Measurements from ENCODE around the gene ADAMTSL5. TPM values are rescaled to one million over a fixed set of nuclear protein-coding genes. Genes with fewer than 3 reads are reported as not detected.
"Not testable (repeated sequence)": the region's sequence is repeated elsewhere in the genome, so short reads cannot be mapped to it uniquely, and the experiment has no call there.

The ADAMTSL5 gene
- total RNA-seq, 2 donors from 2014 or later: 3.0 to 3.9 TPM

DNA sequence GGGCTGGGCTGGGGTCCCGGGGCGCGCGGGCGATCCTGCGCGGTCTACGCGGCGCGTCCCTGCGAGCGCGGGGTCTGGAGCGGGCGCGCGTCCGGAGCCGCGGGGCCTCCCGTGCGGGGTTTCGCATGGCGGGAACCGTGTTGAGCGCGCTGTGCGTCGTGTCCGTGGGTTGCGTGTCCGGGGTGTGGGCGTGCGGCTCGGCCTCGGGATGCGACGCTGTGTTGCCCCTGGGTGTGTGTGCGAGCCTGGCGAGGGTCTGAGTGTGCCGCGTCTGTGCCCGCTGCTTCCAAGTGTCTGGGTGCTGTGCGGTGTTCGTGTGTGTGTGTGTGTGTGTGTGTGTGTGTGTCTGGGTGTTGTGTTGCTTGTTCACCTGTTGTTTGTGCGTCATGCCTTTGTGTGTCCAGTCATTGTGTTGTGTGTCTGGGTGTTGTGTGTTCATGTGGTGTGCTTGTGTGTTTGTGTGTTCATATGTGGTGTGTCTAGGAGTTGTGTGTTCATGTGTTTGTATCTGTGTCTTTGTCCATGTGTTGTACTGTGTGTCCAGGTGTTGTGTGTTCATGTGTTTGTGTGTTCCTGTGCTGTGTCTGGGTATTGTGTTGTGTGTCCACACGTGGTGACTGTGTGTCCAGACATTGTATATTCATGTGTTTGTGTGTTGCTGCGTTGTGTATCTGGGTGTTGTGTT lies 11.6 kb upstream of the ADAMTSL5 start:
- H3K36me3 Mint-ChIP-seq (ENCODE audit: low read depth): no peaks in the 10 kb centered on the region
- H3K27me3 Mint-ChIP-seq: peaks cover 17% of the 10 kb centered on the region
- peaks cover 6% of the 10 kb centered on the region for H3K4me1 Mint-ChIP-seq
- no peaks in the 10 kb centered on the region for H3K9me3 Mint-ChIP-seq
- H3K4me3 Mint-ChIP-seq: no peak overlapping the region
- no peak for ATAC-seq (replicated peaks)
- no peak overlapping the region for H3K27ac Mint-ChIP-seq

DNA sequence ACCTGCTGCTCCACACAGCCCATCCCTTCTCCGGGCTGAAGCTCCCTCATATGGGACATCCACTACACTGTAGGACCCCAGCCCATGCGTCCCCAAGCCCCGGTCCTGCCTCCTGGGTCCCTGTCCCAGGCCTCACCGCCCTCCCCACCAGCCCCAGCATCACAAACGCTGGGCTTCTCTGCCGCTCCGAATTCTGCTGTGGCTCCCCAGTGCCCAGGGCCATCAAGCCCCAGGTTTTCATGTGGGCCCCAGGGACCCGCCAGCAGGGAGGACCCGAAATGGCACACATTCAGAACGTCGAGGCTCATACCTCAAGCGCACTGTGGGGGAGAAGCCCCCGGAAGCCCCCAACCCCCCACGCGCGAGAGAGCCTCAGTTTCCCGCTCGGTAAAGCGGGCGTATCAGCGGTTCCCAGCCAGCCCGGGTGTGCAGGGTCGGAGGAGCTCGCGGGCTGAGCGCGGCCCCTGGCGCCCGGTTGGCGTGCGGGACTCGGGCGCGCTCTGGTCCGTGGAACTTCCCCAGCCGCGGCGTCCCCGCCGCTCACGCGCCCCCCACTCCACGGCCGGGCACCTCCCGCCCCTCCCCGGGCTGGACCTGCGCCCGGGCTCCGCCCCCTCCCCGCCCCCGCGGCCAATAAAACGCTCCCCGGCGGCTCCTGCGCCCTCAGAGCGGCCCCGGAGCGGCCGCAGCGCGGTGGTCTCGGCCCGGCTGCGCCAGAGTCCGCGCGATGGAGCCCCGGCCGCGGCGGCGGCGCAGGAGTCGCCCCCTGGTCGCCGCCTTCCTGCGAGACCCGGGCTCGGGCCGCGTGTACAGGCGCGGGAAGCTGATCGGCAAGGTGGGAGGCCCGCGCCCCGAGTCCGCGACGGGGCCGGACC lies 10.8 kb upstream of the ADAMTSL5 start, which contains the start of gene PLK5:
Gene PLK5 (plus strand): TSS at position 666 of the 875 bp plus-strand sequence. CDS start 2,920 bp downstream, outside the sequence.
- H3K27ac Mint-ChIP-seq: no peak within 1 kb of the TSS
- ATAC-seq (replicated peaks): no peak
- peaks cover 17% of the 10 kb centered on the region for H3K27me3 Mint-ChIP-seq
- no peak within 1 kb of the TSS for H3K4me3 Mint-ChIP-seq
- H3K4me1 Mint-ChIP-seq: peaks cover 6% of the 10 kb centered on the region
- H3K36me3 Mint-ChIP-seq (ENCODE audit: low read depth): no peaks in the 10 kb centered on the region
- H3K9me3 Mint-ChIP-seq: no peaks in the 10 kb centered on the region

DNA sequence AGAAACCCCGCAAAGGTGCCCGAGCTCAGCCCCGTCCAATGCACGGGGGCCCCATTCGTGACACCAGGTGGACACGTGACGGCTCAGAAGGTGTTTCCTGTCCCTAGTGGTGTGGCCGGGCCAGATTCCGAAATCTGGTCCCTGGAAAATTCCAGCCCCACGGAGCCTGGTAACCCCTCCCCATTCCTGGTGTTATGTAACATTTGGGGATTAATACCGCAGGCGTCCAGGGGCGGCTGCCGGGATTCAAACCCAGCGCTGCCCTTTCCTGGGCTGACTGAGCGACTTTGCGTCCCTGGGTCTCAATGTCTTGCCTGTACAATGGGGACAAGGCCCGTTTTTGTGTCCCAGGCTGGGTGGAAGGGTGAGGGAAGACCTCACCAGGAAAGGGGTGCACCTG lies 10.0 kb upstream of the ADAMTSL5 start:
- peaks cover 6% of the 10 kb centered on the region for H3K4me1 Mint-ChIP-seq
- no peaks in the 10 kb centered on the region for H3K9me3 Mint-ChIP-seq
- peaks cover 17% of the 10 kb centered on the region for H3K27me3 Mint-ChIP-seq
- H3K36me3 Mint-ChIP-seq (ENCODE audit: low read depth): no peaks in the 10 kb centered on the region
- ATAC-seq (replicated peaks): no peak
- H3K27ac Mint-ChIP-seq: no peak overlapping the region
- no peak overlapping the region for H3K4me3 Mint-ChIP-seq

DNA sequence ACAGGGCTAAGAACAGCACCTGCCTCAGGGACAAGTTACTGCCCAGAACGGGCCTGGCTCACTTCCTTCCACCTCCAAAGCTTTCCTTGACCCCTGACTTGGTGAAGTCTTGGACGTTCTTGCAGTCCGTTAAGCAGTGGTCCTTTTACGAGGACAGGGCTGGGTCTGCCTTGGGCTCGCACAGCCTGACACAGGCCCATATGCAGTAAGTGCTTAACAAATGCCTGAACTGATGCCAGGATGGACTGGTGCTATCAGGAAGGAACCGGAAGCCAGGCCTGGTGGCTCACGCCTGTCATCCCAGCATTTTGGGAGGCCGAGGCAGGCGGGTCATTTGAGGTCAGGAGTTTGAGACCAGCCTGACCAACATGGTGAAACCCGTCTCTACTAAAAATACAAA lies 9.2 kb upstream of the ADAMTSL5 start:
- H3K27me3 Mint-ChIP-seq: peaks cover 17% of the 10 kb centered on the region
- no peaks in the 10 kb centered on the region for H3K36me3 Mint-ChIP-seq (ENCODE audit: low read depth)
- no peak overlapping the region for H3K4me3 Mint-ChIP-seq
- peaks cover 6% of the 10 kb centered on the region for H3K4me1 Mint-ChIP-seq
- ATAC-seq (replicated peaks): no peak
- H3K9me3 Mint-ChIP-seq: no peaks in the 10 kb centered on the region
- H3K27ac Mint-ChIP-seq: no peak overlapping the region

DNA sequence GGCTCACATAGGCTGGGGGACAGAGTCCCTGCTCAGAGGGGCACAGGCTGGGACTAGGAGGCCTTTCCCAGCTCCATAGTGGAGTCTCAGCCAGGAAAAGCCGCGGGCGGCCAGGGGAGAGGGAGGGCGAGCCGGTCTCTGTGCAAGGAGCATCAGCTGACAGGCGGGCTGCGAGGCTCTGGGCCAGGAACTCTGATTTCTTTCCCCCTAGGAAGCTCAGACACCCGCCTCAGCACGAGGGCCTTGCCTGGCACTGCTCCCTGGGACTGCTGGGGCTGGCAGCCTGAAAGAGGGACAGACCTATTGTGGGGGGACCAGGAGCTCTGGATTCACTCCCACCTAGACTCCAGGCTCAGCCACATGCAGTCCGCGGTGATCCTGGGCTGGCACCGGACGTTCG lies 8.8 kb upstream of the ADAMTSL5 start:
- no peak for ATAC-seq (replicated peaks)

DNA sequence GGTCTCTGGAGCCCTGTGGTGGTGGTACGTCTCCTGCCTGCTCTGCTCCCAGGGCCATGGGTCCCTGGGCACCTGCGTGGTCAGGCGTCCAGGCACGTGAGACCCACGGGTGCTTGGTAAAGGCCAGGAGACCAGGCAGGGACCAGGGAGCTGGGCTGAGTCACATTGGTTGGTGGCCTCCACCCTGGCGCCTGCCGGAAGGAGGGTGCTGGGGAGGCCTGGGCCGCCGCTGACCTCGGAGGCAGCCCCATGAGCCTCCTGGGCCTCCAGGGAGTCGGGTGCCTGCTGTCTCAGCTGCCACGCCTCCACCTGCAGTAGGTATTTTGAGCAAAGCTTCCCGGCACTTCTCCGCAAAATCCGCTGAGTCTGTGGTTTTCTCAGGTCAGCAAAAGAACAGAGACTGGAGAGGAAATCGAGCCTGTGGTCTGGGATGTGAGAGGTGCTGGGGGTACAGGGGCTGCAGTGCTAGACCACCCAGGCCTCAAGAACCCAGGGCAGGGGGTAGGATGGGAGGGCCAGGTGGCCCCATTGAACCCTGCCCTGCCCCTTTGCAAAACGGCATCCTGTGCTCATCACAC lies 7.5 kb upstream of the ADAMTSL5 start:
- H3K27me3 Mint-ChIP-seq: peaks cover 9% of the 10 kb centered on the region
- no peak overlapping the region for H3K4me3 Mint-ChIP-seq
- no peaks in the 10 kb centered on the region for H3K36me3 Mint-ChIP-seq (ENCODE audit: low read depth)
- H3K27ac Mint-ChIP-seq: no peak overlapping the region
- no peak for ATAC-seq (replicated peaks)
- peaks cover 6% of the 10 kb centered on the region for H3K4me1 Mint-ChIP-seq
- no peaks in the 10 kb centered on the region for H3K9me3 Mint-ChIP-seq

More for the DNA sequence above, 8.8 kb upstream of the ADAMTSL5 start:
- Mint-ChIP-seq H3K4me1 (peaks cover 6% of the 10 kb centered on the region), H3K9me3 (no peaks in the 10 kb centered on the region), H3K27me3 (peaks cover 17% of the 10 kb centered on the region), H3K27ac (no peak overlapping the region), H3K4me3 (no peak overlapping the region), H3K36me3 (ENCODE audit: low read depth) (no peaks in the 10 kb centered on the region)

DNA sequence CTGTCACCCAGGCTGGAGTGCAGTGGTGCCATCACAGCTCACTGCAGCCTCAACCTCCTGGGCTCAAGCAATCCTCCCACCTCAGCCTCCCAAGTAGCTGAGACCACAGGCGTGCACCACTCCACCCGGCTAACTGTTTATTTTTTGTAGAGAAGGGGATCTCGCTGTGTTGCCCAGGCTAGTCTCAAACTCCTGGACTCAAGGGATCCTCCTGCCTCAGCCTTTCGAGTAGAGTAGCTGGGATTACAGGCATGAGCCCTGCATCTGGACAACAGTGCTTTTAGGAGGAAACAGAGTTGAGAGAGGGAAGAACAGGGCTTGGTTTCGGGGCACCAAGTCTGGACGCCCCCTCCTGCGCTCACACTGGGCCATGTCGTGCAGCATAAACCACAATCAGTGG lies 7.0 kb upstream of the ADAMTSL5 start:
- H3K27ac Mint-ChIP-seq; H3K9me3 Mint-ChIP-seq; H3K27me3 Mint-ChIP-seq; H3K36me3 Mint-ChIP-seq (ENCODE audit: low read depth); H3K4me3 Mint-ChIP-seq; H3K4me1 Mint-ChIP-seq; ATAC-seq (replicated peaks): not testable (repeated sequence)

DNA sequence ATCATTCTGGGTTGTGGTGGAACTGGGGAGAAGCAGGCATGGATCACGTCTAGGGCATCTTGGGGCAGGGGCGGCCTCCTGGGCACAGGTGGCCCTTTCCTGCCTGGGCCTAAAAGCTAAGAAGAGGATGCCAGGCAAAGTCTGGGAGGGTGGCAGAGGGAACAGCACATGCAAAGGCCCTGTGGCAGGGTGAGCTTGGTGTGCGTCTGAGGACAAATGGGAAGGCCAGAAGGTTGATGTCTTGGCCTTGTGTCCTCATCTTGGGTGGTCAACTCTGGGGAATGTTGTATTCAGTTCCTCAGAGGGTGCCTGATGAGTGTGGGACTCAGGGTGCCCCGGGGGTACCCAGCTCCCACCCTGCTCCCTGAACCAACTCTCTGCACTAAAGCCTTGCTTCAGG lies 5.7 kb upstream of the ADAMTSL5 start:
- Mint-ChIP-seq H3K4me1 (no peaks in the 10 kb centered on the region), H3K9me3 (no peaks in the 10 kb centered on the region), H3K36me3 (ENCODE audit: low read depth) (no peaks in the 10 kb centered on the region), H3K27ac (no peak overlapping the region), H3K27me3 (no peaks in the 10 kb centered on the region), H3K4me3 (no peak overlapping the region)
- ATAC-seq (replicated peaks): no peak

DNA sequence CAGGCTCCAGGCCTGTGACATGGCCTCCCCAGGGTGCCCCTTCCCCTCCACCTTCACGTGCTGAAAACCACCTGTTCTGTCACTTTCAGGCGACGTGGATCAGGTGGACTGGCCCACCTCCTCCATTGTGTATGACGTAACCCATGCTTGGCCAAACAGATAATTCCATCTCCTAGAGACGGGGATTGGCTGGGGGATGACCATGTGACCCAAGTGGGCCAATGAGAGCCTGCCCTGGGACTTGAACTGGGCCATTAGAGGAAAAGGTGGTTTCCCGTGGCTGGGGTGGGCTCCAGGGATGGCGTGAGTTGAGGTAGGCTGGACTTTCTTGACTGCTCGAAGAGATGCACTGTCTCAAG lies 3.6 kb upstream of the ADAMTSL5 start:
- Mint-ChIP-seq H3K36me3 (ENCODE audit: low read depth) (no peaks in the 10 kb centered on the region), H3K4me3 (no peak overlapping the region), H3K4me1 (no peaks in the 10 kb centered on the region), H3K9me3 (no peaks in the 10 kb centered on the region), H3K27me3 (no peaks in the 10 kb centered on the region), H3K27ac (no peak overlapping the region)
- ATAC-seq (replicated peaks): no peak

DNA sequence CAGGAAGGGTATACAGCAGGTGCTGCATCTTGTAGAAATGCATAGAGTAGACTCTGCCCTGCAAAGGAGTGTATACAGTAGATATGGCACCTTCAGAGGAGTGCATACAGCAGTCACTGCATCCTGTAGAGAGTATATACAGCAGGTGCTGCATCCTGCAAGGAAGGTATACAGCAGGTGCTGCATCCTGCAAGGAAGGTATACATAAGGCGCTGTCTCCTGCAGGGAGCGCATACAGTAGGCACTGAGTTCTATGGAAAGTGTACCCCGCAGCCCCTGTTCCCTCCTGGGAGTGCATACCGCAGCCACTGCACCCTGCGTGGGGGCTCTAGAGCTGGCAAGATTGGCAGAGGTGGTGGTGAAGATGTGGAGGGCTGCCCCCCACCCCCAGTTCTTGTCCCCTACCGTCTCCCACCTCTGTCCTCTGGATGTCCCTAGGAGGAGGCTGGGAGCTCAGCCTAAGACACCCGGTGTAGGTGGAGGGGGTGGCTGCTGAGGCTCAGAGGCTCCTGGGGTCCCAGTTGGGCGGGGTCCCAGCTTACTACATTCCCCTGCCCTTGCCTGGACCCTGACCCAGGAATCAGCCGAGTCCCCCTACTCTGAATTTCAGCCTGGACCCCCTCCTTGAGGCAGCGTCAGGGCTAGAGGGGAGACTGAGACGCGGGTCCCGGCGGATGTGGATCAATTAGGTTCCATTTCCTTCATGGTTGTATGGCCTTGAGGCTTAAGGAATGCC lies 2.3 kb upstream of the ADAMTSL5 start:
- no peak overlapping the region for H3K4me3 Mint-ChIP-seq
- H3K27me3 Mint-ChIP-seq: no peaks in the 10 kb centered on the region
- no peaks in the 10 kb centered on the region for H3K4me1 Mint-ChIP-seq
- H3K36me3 Mint-ChIP-seq (ENCODE audit: low read depth): no peaks in the 10 kb centered on the region
- H3K27ac Mint-ChIP-seq: no peak overlapping the region
- no peak for ATAC-seq (replicated peaks)
- no peaks in the 10 kb centered on the region for H3K9me3 Mint-ChIP-seq

DNA sequence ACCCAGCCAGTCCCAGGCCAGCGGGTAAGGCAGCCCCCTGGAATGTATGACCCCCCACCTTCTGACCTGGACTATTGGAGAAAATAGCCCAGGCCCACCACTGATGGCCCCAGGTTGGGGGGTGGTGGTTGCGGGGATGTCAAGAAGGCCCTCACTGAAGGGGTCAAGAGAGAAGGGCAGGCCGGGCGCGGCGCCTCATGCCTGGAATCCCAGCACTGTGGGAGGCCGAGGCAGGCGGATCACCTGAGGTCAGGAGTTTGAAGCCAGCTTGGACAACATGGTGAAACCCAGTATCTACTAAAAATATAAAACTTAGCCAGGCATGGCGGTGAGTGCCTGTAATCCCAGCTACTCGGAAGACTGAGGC lies 1.5 kb upstream of the ADAMTSL5 start:
- Mint-ChIP-seq H3K27me3 (no peaks in the 10 kb centered on the region), H3K4me1 (no peaks in the 10 kb centered on the region), H3K9me3 (no peaks in the 10 kb centered on the region), H3K4me3 (peak overlapping the region; percentile 9), H3K27ac (no peak overlapping the region), H3K36me3 (ENCODE audit: low read depth) (no peaks in the 10 kb centered on the region)
- ATAC-seq (replicated peaks): no peak

DNA sequence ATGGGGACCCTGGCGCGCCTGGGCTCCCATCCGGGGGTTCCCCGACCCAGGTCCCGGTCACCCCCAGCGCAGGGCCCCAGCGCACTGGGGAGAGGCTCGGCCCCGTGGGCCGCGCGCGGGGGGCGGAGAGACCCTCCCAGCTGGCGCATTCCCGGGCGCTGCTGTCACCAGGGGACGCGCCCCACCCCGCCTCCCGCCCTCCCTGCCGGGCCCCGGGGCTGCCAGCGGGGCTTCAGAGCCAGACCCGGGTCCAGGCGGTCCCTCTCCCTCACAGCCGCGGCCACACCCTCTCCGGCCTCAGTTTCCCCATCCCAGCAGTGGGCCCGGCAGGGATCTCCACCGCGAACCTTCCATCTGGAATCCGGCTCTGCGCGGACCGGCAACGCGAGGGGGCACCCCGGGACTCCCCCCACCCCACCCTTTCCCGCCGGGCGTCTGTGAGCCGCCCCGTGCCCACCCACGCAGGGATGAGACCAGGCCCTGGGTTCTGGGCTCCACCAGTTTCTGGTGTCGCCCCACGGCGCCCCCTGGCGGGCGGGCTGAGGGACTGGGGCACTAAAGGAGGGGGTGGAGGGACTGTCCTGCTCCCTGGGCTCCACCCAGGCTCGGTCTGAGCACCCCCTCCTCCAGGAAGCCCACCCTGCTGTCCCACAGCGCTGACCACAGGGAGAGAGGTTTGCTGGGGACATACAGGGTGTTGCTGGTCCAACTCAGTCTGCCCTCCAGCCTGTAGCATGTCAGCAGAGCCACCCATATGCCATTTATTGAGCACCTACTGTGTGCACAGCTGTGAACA lies 878 bp upstream of the ADAMTSL5 start:
- Mint-ChIP-seq H3K9me3 (no peaks in the 10 kb centered on the region), H3K4me1 (no peaks in the 10 kb centered on the region), H3K27me3 (no peaks in the 10 kb centered on the region), H3K27ac (no peak overlapping the region), H3K36me3 (ENCODE audit: low read depth) (no peaks in the 10 kb centered on the region), H3K4me3 (peak overlapping the region; percentile 9)
- peak; percentile 63 for ATAC-seq (replicated peaks)

DNA sequence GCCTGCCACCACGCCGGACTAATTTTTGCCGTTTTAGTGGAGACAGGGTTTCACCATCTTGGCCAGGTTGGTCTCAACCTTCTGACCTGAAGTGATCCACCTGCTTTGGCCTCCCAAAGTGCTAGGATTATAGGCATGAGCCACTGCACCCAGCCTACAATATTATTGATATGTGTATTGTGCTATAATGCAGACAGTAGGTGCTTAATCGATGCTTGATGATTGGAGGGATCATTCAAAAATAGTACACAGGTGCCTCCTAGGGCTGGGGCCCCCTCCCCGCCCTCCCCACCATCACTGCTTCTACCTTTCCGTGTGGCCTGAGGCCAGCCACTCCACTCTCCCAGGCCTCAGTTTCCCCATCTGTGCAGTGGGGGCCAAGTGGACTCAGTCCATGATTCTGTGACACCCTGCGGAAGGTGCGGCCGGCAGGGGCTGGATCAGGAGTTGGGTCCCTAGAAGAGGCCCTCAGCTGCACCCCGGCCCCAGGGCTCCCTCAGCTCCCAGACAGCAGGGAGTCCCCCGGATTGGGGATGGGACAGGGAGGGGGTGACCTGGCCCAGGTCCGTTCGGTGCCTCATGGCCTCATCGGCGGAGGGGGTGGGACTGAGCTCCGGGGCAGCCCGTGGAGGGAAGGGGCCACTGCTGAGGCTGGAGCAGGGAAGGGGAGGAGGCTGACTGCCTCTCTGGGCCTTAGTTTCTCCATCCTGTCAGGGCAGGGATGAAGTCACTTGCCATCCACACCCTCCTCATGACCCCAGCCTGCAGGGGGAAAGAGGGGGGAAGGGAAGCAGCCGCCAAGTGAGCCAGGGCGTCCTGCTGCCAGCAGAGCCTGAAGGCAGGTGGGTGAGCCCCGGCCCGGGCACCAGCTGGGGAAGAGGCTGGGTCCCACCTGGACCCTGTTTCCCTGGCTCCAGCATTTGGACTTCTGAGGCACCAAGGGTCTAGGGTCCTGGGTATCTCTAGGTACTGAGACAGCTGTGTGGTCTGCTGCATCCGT lies 1.2 kb downstream of the ADAMTSL5 start:
- ATAC-seq (replicated peaks): no peak
- H3K4me1 Mint-ChIP-seq: no peaks in the 10 kb centered on the region
- no peaks in the 10 kb centered on the region for H3K9me3 Mint-ChIP-seq
- no peaks in the 10 kb centered on the region for H3K27me3 Mint-ChIP-seq
- peak overlapping the region; percentile 74 for H3K4me3 Mint-ChIP-seq
- no peaks in the 10 kb centered on the region for H3K36me3 Mint-ChIP-seq (ENCODE audit: low read depth)
- no peak overlapping the region for H3K27ac Mint-ChIP-seq
